Amygdala (tissue), 56 donors: ENCODE measurements around the gene ANG.
"Not testable (repeated sequence)": the region's sequence is repeated elsewhere in the genome, so short reads cannot be mapped to it uniquely, and the experiment has no call there.

Experiments used
- DNase-seq, 56 donors: peaks; one replicate each; lab custom pipeline; 2025; lab: John Stamatoyannopoulos, UW

ANG gene

DNA sequence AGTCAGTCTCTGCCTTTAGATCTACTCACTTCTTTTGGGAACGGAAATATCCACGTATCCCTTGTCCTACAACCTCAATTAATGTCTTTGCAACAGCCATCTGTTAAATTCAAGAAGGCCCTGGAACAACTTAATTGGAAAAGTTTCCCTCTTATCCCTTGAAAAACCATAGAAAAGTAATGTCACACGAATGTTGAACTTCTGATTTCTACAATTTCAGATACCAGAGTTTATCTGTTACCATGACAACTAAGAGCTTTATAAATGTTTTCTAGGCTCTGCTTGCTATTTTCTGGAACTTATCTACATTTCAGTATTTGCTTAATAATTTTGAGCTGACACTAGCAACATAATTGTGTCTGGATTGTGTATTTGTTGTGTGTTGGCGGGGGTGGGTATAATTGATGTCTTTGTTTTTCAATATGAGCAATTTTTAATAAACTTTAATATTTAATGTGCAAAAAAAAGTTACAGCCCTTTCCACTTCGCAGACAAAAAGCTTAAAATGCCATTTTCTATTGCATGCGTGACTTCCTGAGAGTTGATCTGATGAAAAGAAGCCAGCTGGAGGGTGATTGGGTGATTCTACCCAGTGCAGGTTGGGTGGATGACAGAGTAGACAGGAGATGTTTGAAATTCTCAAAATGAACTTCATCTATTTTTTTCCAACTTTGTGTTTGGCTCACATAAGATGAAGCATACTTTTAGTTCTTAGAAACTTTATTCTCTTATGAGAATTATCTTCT, 45.3 kb downstream of the ANG start:
- no peak for DNase-seq

DNA sequence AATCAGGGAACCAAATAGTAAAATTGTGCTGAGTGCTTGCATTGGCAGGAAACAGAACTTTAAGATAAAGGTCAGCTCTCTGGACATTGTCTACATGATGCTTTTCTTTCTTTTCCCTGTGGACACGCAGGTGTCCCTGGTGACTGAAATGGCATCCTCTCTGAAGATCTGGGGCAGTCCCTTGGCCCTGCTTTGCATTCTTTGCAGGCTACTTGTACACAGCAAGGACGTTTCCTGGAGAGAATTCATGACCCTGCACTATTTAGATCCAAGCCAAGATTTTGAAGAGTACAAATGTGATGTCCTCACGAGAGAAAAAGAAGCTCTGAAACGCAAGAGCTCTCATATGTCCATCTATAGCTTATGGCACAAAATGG, 45.9 kb downstream of the ANG start:
- no peak for DNase-seq

DNA sequence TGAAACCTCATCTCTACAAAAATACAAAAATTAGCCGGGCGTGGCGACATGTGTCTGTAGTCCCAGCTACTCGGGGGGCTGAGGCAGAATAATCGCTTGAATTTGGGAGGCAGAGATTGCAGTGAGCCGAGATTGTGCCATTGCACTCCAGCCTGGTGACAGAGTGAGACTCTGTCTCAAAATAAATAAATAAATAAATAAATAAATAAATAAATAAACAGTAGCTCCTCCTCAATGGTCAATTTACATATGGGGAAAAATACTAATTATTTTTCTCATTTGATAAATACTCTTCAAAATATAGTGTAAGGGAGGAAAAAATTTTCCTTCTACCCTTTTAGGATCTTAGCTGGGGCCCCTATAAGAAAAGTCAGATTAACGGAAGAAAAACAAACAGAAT, 49.7 kb downstream of the ANG start:
- not testable (repeated sequence) for DNase-seq

DNA sequence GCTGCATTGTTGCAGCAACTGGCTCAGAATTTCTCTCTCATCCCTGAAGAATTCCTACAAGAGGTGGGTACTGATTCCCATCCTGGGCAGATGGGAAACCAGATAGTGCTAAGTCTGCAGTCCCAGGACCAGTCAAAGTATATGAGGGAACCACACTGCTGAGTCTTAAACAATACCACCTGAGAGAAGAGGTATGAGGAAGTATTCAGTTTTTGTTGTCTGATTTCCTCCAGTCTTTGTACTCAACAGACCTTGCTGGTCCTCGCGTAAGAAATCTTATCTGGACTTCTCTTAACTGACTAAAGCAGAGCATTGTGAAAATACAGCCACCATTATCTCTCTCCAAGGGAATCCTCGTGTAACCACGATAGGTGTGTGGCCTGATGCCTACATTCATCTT, 53.6 kb downstream of the ANG start:
- DNase-seq, result no peak

DNA sequence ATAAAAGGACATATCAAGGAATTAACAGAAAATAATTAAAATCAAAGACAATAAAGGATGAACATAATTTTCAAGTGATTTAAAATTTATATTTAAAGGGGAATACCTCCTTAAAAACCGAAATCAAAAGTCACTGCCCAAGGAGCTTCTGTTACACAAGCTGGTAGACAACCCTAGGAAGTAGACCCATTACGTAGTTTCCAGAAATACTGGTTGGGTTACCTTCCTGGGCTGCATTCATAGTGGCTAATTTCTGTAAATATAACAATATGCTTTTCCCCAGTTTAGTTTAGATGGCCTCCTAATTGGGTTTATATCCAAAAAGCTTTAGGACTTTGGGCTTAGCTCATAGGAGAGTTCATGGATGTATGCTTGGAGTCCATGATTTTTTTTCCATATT, 55.0 kb downstream of the ANG start:
- DNase-seq, result no peak
